ENCODE data around the gene YJEFN3. TPM values are rescaled to one million over a fixed set of nuclear protein-coding genes. Genes with fewer than 3 reads are reported as not detected.

Gene YJEFN3, protein sequence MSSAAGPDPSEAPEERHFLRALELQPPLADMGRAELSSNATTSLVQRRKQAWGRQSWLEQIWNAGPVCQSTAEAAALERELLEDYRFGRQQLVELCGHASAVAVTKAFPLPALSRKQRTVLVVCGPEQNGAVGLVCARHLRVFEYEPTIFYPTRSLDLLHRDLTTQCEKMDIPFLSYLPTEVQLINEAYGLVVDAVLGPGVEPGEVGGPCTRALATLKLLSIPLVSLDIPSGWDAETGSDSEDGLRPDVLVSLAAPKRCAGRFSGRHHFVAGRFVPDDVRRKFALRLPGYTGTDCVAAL
- total RNA-seq (100 to 1,000 TPM in 1 of 5 donors, 1 to 10 TPM in 1, under 1 TPM in 3; 0.43 to 117 (median 0.92) TPM), polyA plus RNA-seq (10 to 100 TPM in 1 of 3 donors, 1 to 10 TPM in 2; 4.9 to 14.5 (median 5.2) TPM)
- long read RNA-seq, donor 1: 0 reads
- long read RNA-seq, donor 2, partial matches to known transcripts: 8 of 8 reads
- long read RNA-seq, donor 2, other reads (novel, unspliced or antisense): 0 of 8 reads
- long read RNA-seq, donor 3: 0 reads
- long read RNA-seq, donor 4: 0 reads
- long read RNA-seq, donor 5: 0 reads
- long read RNA-seq, donor 6, partial matches to known transcripts: 6 of 6 reads
- long read RNA-seq, donor 6, other reads (novel, unspliced or antisense): 0 of 6 reads
- long read RNA-seq, donor 7: 0 reads
- long read RNA-seq, donor 8: 0 reads
- long read RNA-seq, donor 9: 0 reads
- long read RNA-seq, donor 10: 0 reads

DNA sequence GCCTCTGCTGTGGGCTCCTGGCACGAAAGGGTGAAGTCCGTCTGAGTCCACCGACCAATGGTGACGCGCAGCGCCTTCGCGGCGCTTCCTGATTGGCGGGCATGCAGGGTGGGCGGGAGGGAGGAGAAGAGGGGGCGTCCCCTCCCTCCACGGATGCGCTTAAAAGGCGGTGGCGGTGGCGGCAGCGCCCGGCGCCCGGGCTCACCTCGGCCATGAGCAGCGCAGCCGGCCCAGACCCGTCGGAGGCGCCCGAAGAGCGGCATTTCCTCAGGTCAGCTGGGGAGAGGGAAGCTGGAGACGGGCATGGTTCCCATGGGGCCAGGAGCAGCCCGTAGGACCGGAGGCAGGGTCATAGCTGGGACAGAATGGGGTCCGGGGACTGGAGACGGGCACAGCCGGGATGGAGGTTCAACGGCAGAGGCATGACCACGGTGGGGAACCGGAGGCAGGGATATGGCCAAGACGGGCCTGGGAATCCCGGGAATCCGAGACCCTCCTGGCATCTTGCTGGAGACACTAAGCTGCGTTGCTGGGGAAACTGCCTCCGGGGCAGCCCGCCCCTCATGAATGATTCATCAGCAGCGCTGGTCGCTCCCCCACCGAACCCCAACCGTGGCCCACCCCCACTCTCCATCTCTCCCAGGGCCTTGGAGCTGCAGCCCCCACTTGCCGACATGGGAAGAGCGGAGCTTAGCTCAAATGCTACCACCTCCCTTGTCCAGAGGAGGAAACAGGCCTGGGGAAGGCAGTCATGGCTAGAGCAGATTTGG is at the start of gene YJEFN3:
Gene YJEFN3 (plus strand): TSS at position 191 of the 770 bp plus-strand sequence. CDS start 22 bp downstream, at position 213.
- Histone ChIP-seq H3K36me3 (peaks cover 19 to 60% (median 54%) of the 10 kb centered on the region in 4 donors), H3K4me1 (peaks cover 0 to 50% (median 12%) of the 10 kb centered on the region in 4 donors), H3K27ac (no peak within 1 kb of the TSS), H3K4me3 (peak within 1 kb of the TSS in 1 of 4 donors; percentile 5), H3K9me3 (no peaks in the 10 kb centered on the region), H3K27me3 (no peaks in the 10 kb centered on the region)
- peak in 1 of 2 donors; percentile 78 for DNase-seq
- TF ChIP-seq, protein P1, sequence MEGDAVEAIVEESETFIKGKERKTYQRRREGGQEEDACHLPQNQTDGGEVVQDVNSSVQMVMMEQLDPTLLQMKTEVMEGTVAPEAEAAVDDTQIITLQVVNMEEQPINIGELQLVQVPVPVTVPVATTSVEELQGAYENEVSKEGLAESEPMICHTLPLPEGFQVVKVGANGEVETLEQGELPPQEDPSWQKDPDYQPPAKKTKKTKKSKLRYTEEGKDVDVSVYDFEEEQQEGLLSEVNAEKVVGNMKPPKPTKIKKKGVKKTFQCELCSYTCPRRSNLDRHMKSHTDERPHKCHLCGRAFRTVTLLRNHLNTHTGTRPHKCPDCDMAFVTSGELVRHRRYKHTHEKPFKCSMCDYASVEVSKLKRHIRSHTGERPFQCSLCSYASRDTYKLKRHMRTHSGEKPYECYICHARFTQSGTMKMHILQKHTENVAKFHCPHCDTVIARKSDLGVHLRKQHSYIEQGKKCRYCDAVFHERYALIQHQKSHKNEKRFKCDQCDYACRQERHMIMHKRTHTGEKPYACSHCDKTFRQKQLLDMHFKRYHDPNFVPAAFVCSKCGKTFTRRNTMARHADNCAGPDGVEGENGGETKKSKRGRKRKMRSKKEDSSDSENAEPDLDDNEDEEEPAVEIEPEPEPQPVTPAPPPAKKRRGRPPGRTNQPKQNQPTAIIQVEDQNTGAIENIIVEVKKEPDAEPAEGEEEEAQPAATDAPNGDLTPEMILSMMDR (IDR thresholded peaks at IDR 0.05): no peak
- no peak for TF ChIP-seq POLR2A (IDR thresholded peaks at IDR 0.05)
- TF ChIP-seq POLR2AphosphoS5 (IDR thresholded peaks at IDR 0.05): no peak
- TF ChIP-seq EP300 (IDR thresholded peaks at IDR 0.05): no peak
- WGBS, 5 donors: 47 to 67% (median 58%) methylated on average over 29 to 50 of the region's 50 CpGs
- intact Hi-C loops (cut with DNase I; ENCODE audit: low total_unique reads): no loop called here

GRCh38 chr19:19480688-19481087 is 48.0 kb upstream of the YJEFN3 start:
- DNase-seq: no peak
- Histone ChIP-seq H3K4me3 (no peak overlapping the region), H3K4me1 (peaks cover 9 to 44% (median 24%) of the 10 kb centered on the region in 4 donors), H3K9me3 (no peaks in the 10 kb centered on the region), H3K36me3 (peaks cover 0 to 32% (median 31%) of the 10 kb centered on the region in 4 donors), H3K27ac (no peak overlapping the region), H3K27me3 (no peaks in the 10 kb centered on the region)
- no peak for TF ChIP-seq EP300 (IDR thresholded peaks at IDR 0.05)
- WGBS, 5 donors: 65 to 80% (median 69%) methylated on average over 5 of the region's 5 CpGs
- intact Hi-C loops (cut with DNase I; ENCODE audit: low total_unique reads): loop anchor here (10.0 kb wide), 1 partner anchor 66 kb away; no protein-coding TSS in a partner anchor

- TF ChIP-seq POLR2A (IDR thresholded peaks at IDR 0.05) (no peak), EP300 (IDR thresholded peaks at IDR 0.05) (no peak), POLR2AphosphoS5 (IDR thresholded peaks at IDR 0.05) (no peak)
- TF ChIP-seq, protein P1 (IDR thresholded peaks at IDR 0.05): no peak
- peaks cover 15 to 39% (median 26%) of the 10 kb centered on the region in 4 donors for H3K4me1 ChIP-seq
- peaks cover 0 to 42% (median 35%) of the 10 kb centered on the region in 4 donors for H3K36me3 ChIP-seq
- intact Hi-C loops (cut with DNase I; ENCODE audit: low total_unique reads): loop anchor here (10.0 kb wide), 1 partner anchor 68 kb away; no protein-coding TSS in a partner anchor
- no peak overlapping the region for H3K4me3 ChIP-seq
- H3K9me3 ChIP-seq: no peaks in the 10 kb centered on the region
- H3K27me3 ChIP-seq: no peaks in the 10 kb centered on the region
- 81 to 85% (median 85%) methylated on average over 11 to 19 of the region's 19 CpGs for WGBS, 5 donors
- DNase-seq: peak in 1 of 2 donors; percentile 73
- H3K27ac ChIP-seq: no peak overlapping the region
Measured at GRCh38 chr19:19482809-19483596, 45.7 kb upstream of the YJEFN3 start.
